Brain microvascular endothelial cell (primary cell): ENCODE results near the gene MPV17.
A peak's percentile ranks its signal among the peaks of the same experiment; 100 is the strongest.
"Not testable (repeated sequence)": the region's sequence is repeated elsewhere in the genome, so short reads cannot be mapped to it uniquely, and the experiment has no call there.

Experiments used
- DNase-seq: peaks from one replicate; pipeline ENCODE4 v3.0.0-alpha.2; 2020
- H3K27ac ChIP-seq: fragments of 250-450 bp; sonication (Bioruptor Pico); 2 replicates; pipeline ENCODE4 v1.5.1; 2020; ENCODE audit warnings: mild to moderate bottlenecking, moderate library complexity
- H3K27me3 ChIP-seq: fragments of 250-450 bp; sonication (Bioruptor Pico); replicated peaks from 2 replicates; pipeline ENCODE4 v1.5.1; 2020; ENCODE audit warnings: mild to moderate bottlenecking
- H3K36me3 ChIP-seq: fragments of 250-450 bp; sonication (Bioruptor Pico); replicated peaks from 2 replicates; pipeline ENCODE4 v1.5.1; 2020; ENCODE audit warnings: mild to moderate bottlenecking
- H3K4me3 ChIP-seq: 2 replicates; pipeline ENCODE4 v1.5.1; 2011; ENCODE audit warnings: low read depth, mild to moderate bottlenecking, control low read depth, low read length, moderate library complexity
- CTCF ChIP-seq: IDR thresholded peaks from 2 replicates; pipeline ENCODE4 v1.5.1; 2011; ENCODE audit warnings: low read depth, mild to moderate bottlenecking, moderate library complexity, low read length, control low read depth, inconsistent platforms; ENCODE audit errors: missing control alignments
- in situ Hi-C: cut with HindIII; loops from 2 replicates; pipeline ENCODE4 v1.10.0; 2017; ENCODE audit warnings: low sequenced_read_pairs, low pct_ligation_motif_present

Gene MPV17

GRCh38 chr2:27304488-27305240, 18.2 kb downstream of the MPV17 start:
- DNase-seq = no peak
- Histone ChIP-seq H3K4me3 (no peak overlapping the region), H3K36me3 (peaks cover 3% of the 10 kb centered on the region), H3K27me3 (peaks cover 37% of the 10 kb centered on the region), H3K27ac (no peak overlapping the region)
- in situ Hi-C loops = no loop called here
- no peak for TF ChIP-seq CTCF

- peak; percentile 47 for DNase-seq
- Histone ChIP-seq H3K4me3 (no peak overlapping the region), H3K27ac (no peak overlapping the region), H3K27me3 (peaks cover 37% of the 10 kb centered on the region), H3K36me3 (no peaks in the 10 kb centered on the region)
- in situ Hi-C loops = no loop called here
- peak; percentile 81 for TF ChIP-seq CTCF
Measured at GRCh38 chr2:27303093-27304025, 19.5 kb downstream of the MPV17 start.

GRCh38 chr2:27300606-27301005, 22.3 kb downstream of the MPV17 start:
- in situ Hi-C loops, H3K4me3 ChIP-seq, H3K36me3 ChIP-seq, H3K27ac ChIP-seq, DNase-seq: not testable (repeated sequence)
- peaks cover 13% of the 10 kb centered on the region for H3K27me3 ChIP-seq

GRCh38 chr2:27298391-27299080, 24.4 kb downstream of the MPV17 start:
- TF ChIP-seq CTCF = no peak
- DNase-seq = no peak
- in situ Hi-C loops = loop anchor here (25.0 kb wide), 1 partner anchor 186 kb away; the partner anchor contains the start of genes ABHD1 and CGREF1
- Histone ChIP-seq H3K36me3 (no peaks in the 10 kb centered on the region), H3K4me3 (no peak overlapping the region), H3K27ac (no peak overlapping the region), H3K27me3 (peaks cover 3% of the 10 kb centered on the region)

GRCh38 chr2:27297195-27297594, 25.7 kb downstream of the MPV17 start:
- Histone ChIP-seq H3K36me3 (no peaks in the 10 kb centered on the region), H3K27me3 (peaks cover 3% of the 10 kb centered on the region), H3K4me3 (no peak overlapping the region), H3K27ac (no peak overlapping the region)
- in situ Hi-C loops = loop anchor here (25.0 kb wide), 1 partner anchor 185 kb away; the partner anchor contains the start of genes ABHD1 and CGREF1
- no peak for DNase-seq
- no peak for TF ChIP-seq CTCF

- no peak overlapping the region for H3K27ac ChIP-seq
- peaks cover 8% of the 10 kb centered on the region for H3K27me3 ChIP-seq
- no peaks in the 10 kb centered on the region for H3K36me3 ChIP-seq
- no peak overlapping the region for H3K4me3 ChIP-seq
- no peak for TF ChIP-seq CTCF
- no peak for DNase-seq
- in situ Hi-C loops = loop anchor here (25.0 kb wide), 1 partner anchor 184 kb away; the partner anchor contains the start of genes ABHD1 and CGREF1
Measured at GRCh38 chr2:27296481-27296880, 26.4 kb downstream of the MPV17 start.
